H1 (cell line): ENCODE measurements around the gene SLAIN2. TPM values are rescaled to one million over a fixed set of nuclear protein-coding genes. Genes with fewer than 3 reads are reported as not detected.

Experiments
- CTCF ChIA-PET: fragments of 300-600 bp; sonication (Branson Sonifier 250); formaldehyde crosslinking; loops from one replicate; lab custom pipeline; 2021; ENCODE audit not compliant: partially characterized antibody; lab: Charles Lee
- POLR2A ChIA-PET: fragments of 300-600 bp; sonication (Branson Sonifier 250); formaldehyde crosslinking; loops from one replicate; lab custom pipeline; 2021; ENCODE audit warnings: inconsistent platforms; ENCODE audit not compliant: partially characterized antibody; lab: Charles Lee
- DNase-seq, 2 experiments: peaks; one replicate each; pipeline versions ENCODE4 v3.0.0 to v3.0.0-alpha.2; 2010 to 2022; ENCODE audit warnings: low spot score in 2 of 2, low read depth in 1 of 2, mixed read lengths in 1 of 2
- FAIRE-seq: peaks from 2 replicates; lab custom pipeline; 2011; peaks lifted over from hg19 to GRCh38; lab: Jason Lieb, UNC
- H2AFZ ChIP-seq: 2 replicates; pipeline ENCODE4 v1.8.1; 2012; ENCODE audit warnings: low read length, inconsistent platforms
- H2AK5ac ChIP-seq: 2 replicates; pipeline ENCODE4 v1.6.1; 2013; ENCODE audit warnings: low read depth, low read length
- H2BK120ac ChIP-seq: replicated peaks from 2 replicates; pipeline ENCODE3; 2013; ENCODE audit warnings: low read depth, low read length, inconsistent platforms
- H2BK12ac ChIP-seq: 2 replicates; pipeline ENCODE4 v1.6.1; 2013; ENCODE audit warnings: low read depth, low read length
- H2BK15ac ChIP-seq: 2 replicates; pipeline ENCODE4 v1.6.1; 2013; ENCODE audit warnings: low read length
- H2BK20ac ChIP-seq: 2 replicates; pipeline ENCODE4 v1.6.1; 2013; ENCODE audit warnings: low read length
- H2BK5ac ChIP-seq: 2 replicates; pipeline ENCODE4 v1.6.1; 2013; ENCODE audit warnings: low read depth, low read length
- H3K14ac ChIP-seq: 2 replicates; pipeline ENCODE4 v1.6.1; 2013; ENCODE audit warnings: inconsistent platforms; ENCODE audit not compliant: insufficient read length
- H3K18ac ChIP-seq: 2 replicates; pipeline ENCODE4 v1.6.1; 2013; ENCODE audit warnings: low read length; ENCODE audit errors: extremely low read depth
- H3K23ac ChIP-seq: 2 replicates; pipeline ENCODE4 v1.6.1; 2013; ENCODE audit warnings: inconsistent platforms; ENCODE audit not compliant: insufficient read length
- H3K23me2 ChIP-seq: 2 replicates; pipeline ENCODE4 v1.6.1; 2013; ENCODE audit warnings: low read depth, low read length
- H3K27ac ChIP-seq: 2 replicates; pipeline ENCODE4 v1.6.1; 2011; ENCODE audit warnings: low read depth, low read length, inconsistent platforms
- H3K27me3 ChIP-seq, 4 experiments: replicated peaks in 1 of 4; 1 replicate in 1 of 4; 2 replicates in 3 of 4; pipeline versions ENCODE4 v1.6.1 to v1.8.1; 2011 to 2013; ENCODE audit warnings: low read length in 3 of 4, mild to moderate bottlenecking in 3 of 4, inconsistent platforms in 2 of 4, mixed read lengths in 2 of 4, moderate library complexity in 1 of 4; ENCODE audit not compliant: control insufficient read depth in 3 of 4, insufficient read depth in 3 of 4; ENCODE audit errors: extremely low read depth in 1 of 4
- H3K36me3 ChIP-seq, 4 experiments: 2 replicates each; pipeline versions ENCODE4 v1.6.1 to v1.8.1; 2011 to 2013; ENCODE audit warnings: mild to moderate bottlenecking in 4 of 4, low read length in 3 of 4, moderate library complexity in 2 of 4, control low read depth in 1 of 4, inconsistent platforms in 1 of 4; ENCODE audit not compliant: insufficient read depth in 4 of 4, control insufficient read depth in 2 of 4
- H3K4ac ChIP-seq: replicated peaks from 2 replicates; pipeline ENCODE3; 2013; ENCODE audit warnings: low read length, low read depth, mixed read lengths, inconsistent platforms; ENCODE audit not compliant: insufficient read length
- H3K4me1 ChIP-seq, 4 experiments: replicated peaks in 1 of 4; 1 replicate in 1 of 4; 2 replicates in 3 of 4; pipeline versions ENCODE4 v1.6.1 to v1.8.1; 2011 to 2013; ENCODE audit warnings: low read length in 3 of 4, inconsistent platforms in 2 of 4, mixed read lengths in 1 of 4; ENCODE audit not compliant: insufficient read depth in 4 of 4, control insufficient read depth in 3 of 4
- H3K4me2 ChIP-seq, 2 experiments: 2 replicates each; pipeline versions ENCODE4 v1.6.1 to v1.8.1; 2011 to 2013; ENCODE audit warnings: low read depth in 2 of 2, low read length in 2 of 2, control low read depth in 1 of 2, inconsistent platforms in 1 of 2, mild to moderate bottlenecking in 1 of 2; ENCODE audit not compliant: insufficient read depth in 1 of 2
- H3K4me3 ChIP-seq, 4 experiments: fragments of 200-600, 300-600 bp in 1 of 4; sonication (generic), shearing (Covaris generic), sonication (Bioruptor Twin) in 1 of 4; 2 replicates each; pipeline versions ENCODE4 v1.5.1 to v1.8.1; 2011 to 2016; ENCODE audit warnings: low read length in 4 of 4, low read depth in 3 of 4, control low read depth in 2 of 4, inconsistent platforms in 2 of 4, mild to moderate bottlenecking in 2 of 4, mixed read lengths in 1 of 4, moderate library complexity in 1 of 4; ENCODE audit not compliant: insufficient read depth in 2 of 4; ENCODE audit errors: extremely low read depth in 1 of 4
- H3K56ac ChIP-seq: replicated peaks from 2 replicates; pipeline ENCODE3; 2013; ENCODE audit warnings: low read depth, mild to moderate bottlenecking, mixed read lengths, low read length, inconsistent platforms; ENCODE audit not compliant: insufficient read length
- H3K79me1 ChIP-seq: 2 replicates; pipeline ENCODE4 v1.6.1; 2013; ENCODE audit warnings: low read depth, low read length, control low read depth
- H3K79me2 ChIP-seq, 2 experiments: 2 replicates each; pipeline versions ENCODE4 v1.6.1 to v1.8.1; 2012 to 2013; ENCODE audit warnings: low read length in 2 of 2, mild to moderate bottlenecking in 2 of 2, inconsistent platforms in 1 of 2; ENCODE audit not compliant: insufficient read depth in 2 of 2, control insufficient read depth in 1 of 2
- H3K9ac ChIP-seq, 4 experiments: replicated peaks in 1 of 4; 1 replicate in 1 of 4; 2 replicates in 3 of 4; pipeline versions ENCODE4 v1.6.1 to v1.8.1; 2011 to 2013; ENCODE audit warnings: low read depth in 3 of 4, low read length in 3 of 4, control low read depth in 2 of 4, mild to moderate bottlenecking in 2 of 4, moderate library complexity in 2 of 4, inconsistent platforms in 1 of 4; ENCODE audit errors: extremely low read depth in 1 of 4
- H3K9me3 ChIP-seq, 2 experiments: 2 replicates each; pipeline versions ENCODE4 v1.6.1 to v1.8.1; 2012 to 2013; ENCODE audit warnings: mild to moderate bottlenecking in 2 of 2, moderate library complexity in 2 of 2, control low read depth in 1 of 2, inconsistent platforms in 1 of 2, low read depth in 1 of 2, low read length in 1 of 2, mixed read lengths in 1 of 2; ENCODE audit not compliant: insufficient read depth in 2 of 2
- H4K20me1 ChIP-seq, 2 experiments: replicated peaks in 1 of 2; 2 replicates each; pipeline versions ENCODE3 to v1.8.1; 2011 to 2013; ENCODE audit warnings: inconsistent platforms in 2 of 2, low read length in 2 of 2, mild to moderate bottlenecking in 1 of 2; ENCODE audit not compliant: insufficient read depth in 2 of 2, control insufficient read depth in 1 of 2
- H4K5ac ChIP-seq: 2 replicates; pipeline ENCODE4 v1.6.1; 2013; ENCODE audit warnings: low read length, low read depth, mixed read lengths, inconsistent platforms; ENCODE audit not compliant: insufficient read length
- H4K8ac ChIP-seq: 2 replicates; pipeline ENCODE4 v1.8.0; 2013; ENCODE audit warnings: mild to moderate bottlenecking, moderate library complexity, low read length, inconsistent platforms; ENCODE audit not compliant: insufficient read depth; ENCODE audit errors: extremely low read depth
- H4K91ac ChIP-seq: replicated peaks from 2 replicates; pipeline ENCODE3; 2013; ENCODE audit warnings: low read length, mixed read lengths, inconsistent platforms; ENCODE audit not compliant: insufficient read length
- CBX8 ChIP-seq: fragments of 300-800, 300-1000 bp; sonication (generic); IDR thresholded peaks from 2 replicates; pipeline ENCODE4 v1.7.1; 2016; ENCODE audit warnings: low read depth, low read length, borderline replicate concordance
- CHD1 ChIP-seq: IDR thresholded peaks from 2 replicates; pipeline ENCODE4 v1.6.1; 2012; ENCODE audit warnings: low read depth, low read length, improper control_type of control experiment
- E2F6 ChIP-seq: IDR thresholded peaks from 2 replicates; pipeline ENCODE4 v1.6.1; 2012; ENCODE audit warnings: inconsistent platforms
- EGR1 ChIP-seq: IDR thresholded peaks from 2 replicates; pipeline ENCODE4 v1.6.1; 2011; ENCODE audit warnings: low read depth, low read length, borderline replicate concordance
- GABPA ChIP-seq: IDR thresholded peaks from 2 replicates; pipeline ENCODE4 v1.6.1; 2011; ENCODE audit warnings: mild to moderate bottlenecking, low read length, moderate library complexity, borderline replicate concordance; ENCODE audit not compliant: insufficient read depth
- GTF2F1 ChIP-seq: IDR thresholded peaks from 2 replicates; pipeline ENCODE4 v1.6.1; 2012; ENCODE audit warnings: low read depth, low read length, improper control_type of control experiment, borderline replicate concordance
- JUN ChIP-seq: IDR thresholded peaks from 2 replicates; pipeline ENCODE4 v1.6.1; 2011; ENCODE audit warnings: low read depth, mild to moderate bottlenecking, improper control_type of control experiment, low read length
- NRF1 ChIP-seq: IDR thresholded peaks from 2 replicates; pipeline ENCODE4 v1.6.1; 2011; ENCODE audit warnings: mild to moderate bottlenecking, low read depth, low read length, improper control_type of control experiment
- PHF8 ChIP-seq: fragments of 200-600 bp; sonication (generic); conservative IDR thresholded peaks from 2 replicates; pipeline ENCODE4 v1.7.1; 2012; ENCODE audit warnings: low read depth, mild to moderate bottlenecking, inconsistent platforms, low read length, moderate library complexity
- POLR2A ChIP-seq, 2 experiments: IDR thresholded peaks; 1 replicate in 1 of 2; 2 replicates in 1 of 2; pipeline ENCODE4 v1.6.1; 2011; ENCODE audit warnings: low read depth in 2 of 2, low read length in 2 of 2, mild to moderate bottlenecking in 2 of 2; ENCODE audit errors: control extremely low read depth in 1 of 2
- POLR2AphosphoS5 ChIP-seq: IDR thresholded peaks from 2 replicates; pipeline ENCODE4 v1.6.1; 2011; ENCODE audit warnings: low read depth, low read length
- POU5F1 ChIP-seq: IDR thresholded peaks from 2 replicates; pipeline ENCODE4 v1.6.1; 2011; ENCODE audit warnings: low read depth, mild to moderate bottlenecking, low read length, moderate library complexity
- RFX5 ChIP-seq: IDR thresholded peaks from 2 replicates; pipeline ENCODE4 v1.6.1; 2011; ENCODE audit warnings: low read depth, low read length, improper control_type of control experiment, borderline replicate concordance
- SIRT6 ChIP-seq: IDR thresholded peaks from one replicate; pipeline ENCODE4 v1.7.1; 2012; ENCODE audit warnings: low read length, inconsistent platforms
- SP4 ChIP-seq: IDR thresholded peaks from 2 replicates; pipeline ENCODE4 v1.6.1; 2012; ENCODE audit warnings: low read length, inconsistent platforms
- TEAD4 ChIP-seq: IDR thresholded peaks from 2 replicates; pipeline ENCODE4 v1.6.1; 2012; ENCODE audit warnings: low read depth, low read length, inconsistent platforms, mixed read lengths
- WGBS, 2 experiments: shearing (Covaris generic) in 1 of 2; methylation state at CpG; one replicate each; pipeline versions ENCODE4 v1.1.6 to v1.1.7; 2013 to 2015; ENCODE audit warnings: low lambda C conversion rate in 2 of 2, mixed read lengths in 2 of 2, inconsistent platforms in 1 of 2, low coverage in 1 of 2, missing lambda C conversion rate in 1 of 2; ENCODE audit not compliant: insufficient replicate concordance in 2 of 2, insufficient coverage in 1 of 2, insufficient read length in 1 of 2; ENCODE audit errors: extremely low coverage in 1 of 2, missing lambda C conversion rate in 1 of 2; 5-methylcytosine and 5-hydroxymethylcytosine counted together
- polyA plus RNA-seq, 7 experiments: library from polyadenylated mRNA; depleted of rRNA in 3 of 7; stranded (reverse) in 5 of 7; unstranded in 2 of 7; fragments of >200 nt in 5 of 7; fragments of 200-250 nt in 2 of 7; gene quantifications; 1 replicate in 5 of 7; 2 replicates in 1 of 7; 4 replicates in 1 of 7; pipeline versions ENCODE4 v1.2.1 to v1.2.3, GENCODE V29; 2011 to 2013; ENCODE audit warnings: missing spikeins in 2 of 7, mixed read lengths in 2 of 7
- total RNA-seq: library from RNA; stranded (reverse); fragmentation: NEBNext Ultra II Directional; extraction: Animal tissue kit (Norgen Biotek cat#: 25700); gene quantifications from 2 replicates; pipeline ENCODE4 v1.2.1, GENCODE V29; 2021

Gene SLAIN2
- total and polyA plus RNA-seq, 2 of the 8 experiments (the other 6 are each of a cell fraction or from before 2014, with no cell fraction given) = 8.2 to 40.0 TPM

GRCh38 chr4:48367016-48367415, 25.7 kb downstream of the SLAIN2 start:
- H3K4ac ChIP-seq = no peak overlapping the region
- peak overlapping the region; percentile 54 for H2BK120ac ChIP-seq
- no peak overlapping the region for H2AFZ ChIP-seq
- no peaks in the 10 kb centered on the region for H3K23me2 ChIP-seq
- H3K14ac ChIP-seq = no peak overlapping the region
- no peak overlapping the region for H3K9ac ChIP-seq
- H2BK12ac ChIP-seq = no peak overlapping the region
- no peak overlapping the region for H3K27ac ChIP-seq
- no peaks in the 10 kb centered on the region for H3K36me3 ChIP-seq
- H2BK15ac ChIP-seq = no peak overlapping the region
- peaks cover 0 to 14% (median 2%) of the 10 kb centered on the region in 4 experiments; a peak in 2 of 7 replicates for H3K4me1 ChIP-seq
- H3K18ac ChIP-seq = no peak overlapping the region
- H3K56ac ChIP-seq = no peak overlapping the region
- H2AK5ac ChIP-seq = no peak overlapping the region
- DNase-seq (no peak), FAIRE-seq (no peak)
- no peak overlapping the region for H2BK5ac ChIP-seq
- no peaks in the 10 kb centered on the region for H3K9me3 ChIP-seq
- CTCF ChIA-PET = no interaction called here
- no peak overlapping the region for H4K91ac ChIP-seq
- H3K23ac ChIP-seq = no peak overlapping the region
- no peak overlapping the region for H2BK20ac ChIP-seq
- no peak overlapping the region for H3K4me2 ChIP-seq
- no peak overlapping the region for H4K8ac ChIP-seq
- H3K27me3 ChIP-seq = no peaks in the 10 kb centered on the region
- no peaks in the 10 kb centered on the region; the same call in 1 of the 2 replicates for H3K79me1 ChIP-seq
- POLR2A ChIA-PET = no interaction called here
- no peak overlapping the region; a peak in 1 of 8 replicates for H3K4me3 ChIP-seq
- no peak overlapping the region for H4K5ac ChIP-seq
- peaks cover 0 to 1% of the 10 kb centered on the region in 2 experiments for H4K20me1 ChIP-seq
- WGBS, 2 experiments = 86% methylated on average over 2 of the region's 2 CpGs; no CpG with 5 or more reads in 1 of the 2 experiments
- peaks cover 0 to 48% of the 10 kb centered on the region in 2 experiments; a peak in 2 of 4 replicates for H3K79me2 ChIP-seq
- TF ChIP-seq EGR1 (no peak), SIRT6 (no peak), POLR2A (IDR thresholded peaks at IDR 0.05; ENCODE audit: control extremely low read depth in 1 of 2, low read depth in 2 of 2, low read length in 2 of 2) (no peak), NRF1 (no peak), GABPA (no peak), JUN (no peak), E2F6 (no peak), CBX8 (no peak), RFX5 (no peak), POU5F1 (no peak), POLR2AphosphoS5 (no peak), PHF8 (no peak), TEAD4 (no peak), SP4 (no peak), GTF2F1 (no peak), CHD1 (no peak)
